HG02884 (cell line): ENCODE measurements around the gene OLFML2A.
"Not testable (repeated sequence)": the region's sequence is repeated elsewhere in the genome, so short reads cannot be mapped to it uniquely, and the experiment has no call there.

Experiments used
- ATAC-seq: cut with Tn5 transposase; IDR thresholded peaks from one replicate; pipeline ENCODE4 v1.9.1; 2021; ENCODE audit warnings: mild to moderate bottlenecking, moderate library complexity; ENCODE audit not compliant: unreplicated experiment

The OLFML2A gene

GRCh38 chr9:124818431-124819281, 41.7 kb downstream of the OLFML2A start:
- ATAC-seq = no peak

GRCh38 chr9:124820698-124821623, 44.0 kb downstream of the OLFML2A start:
- ATAC-seq = no peak

GRCh38 chr9:124828489-124829333, 51.8 kb downstream of the OLFML2A start:
- ATAC-seq = no peak

GRCh38 chr9:124829334-124829669, 52.4 kb downstream of the OLFML2A start:
- no peak for ATAC-seq

- no peak for ATAC-seq
Measured at GRCh38 chr9:124830593-124830992, 53.7 kb downstream of the OLFML2A start.

- ATAC-seq = no peak
Measured at GRCh38 chr9:124831642-124832364, 54.9 kb downstream of the OLFML2A start.

- no peak for ATAC-seq
Measured at GRCh38 chr9:124834591-124834990, 57.7 kb downstream of the OLFML2A start.

GRCh38 chr9:124835026-124835557, 58.2 kb downstream of the OLFML2A start:
- ATAC-seq = no peak

GRCh38 chr9:124838132-124838531, 61.2 kb downstream of the OLFML2A start:
- not testable (repeated sequence) for ATAC-seq

GRCh38 chr9:124838567-124839275, 61.8 kb downstream of the OLFML2A start:
- not testable (repeated sequence) for ATAC-seq

- ATAC-seq = no peak
Measured at GRCh38 chr9:124839612-124840299, 62.8 kb downstream of the OLFML2A start.

- ATAC-seq = no peak
Measured at GRCh38 chr9:124840300-124840833, 63.4 kb downstream of the OLFML2A start.

- no peak for ATAC-seq
Measured at GRCh38 chr9:124841075-124841821, 64.3 kb downstream of the OLFML2A start.

- ATAC-seq = no peak
Measured at GRCh38 chr9:124843456-124844034, 66.6 kb downstream of the OLFML2A start.

GRCh38 chr9:124844291-124844690, 67.4 kb downstream of the OLFML2A start:
- no peak for ATAC-seq

- ATAC-seq = not testable (repeated sequence)
Measured at GRCh38 chr9:124846467-124846866, 69.5 kb downstream of the OLFML2A start.

GRCh38 chr9:124846969-124847368, 70.0 kb downstream of the OLFML2A start:
- no peak for ATAC-seq
